AG10803 (cell line): ENCODE results near the gene ASIC4.

ENCODE experiments used
- DNase-seq: peaks from one replicate; pipeline ENCODE4 v3.0.0; 2010; ENCODE audit warnings: low read depth
- H3K4me3 ChIP-seq: 2 replicates; pipeline ENCODE4 v1.5.1; 2011; ENCODE audit warnings: mild to moderate bottlenecking, low read length, control low read depth
- CTCF ChIP-seq: conservative IDR thresholded peaks from 2 replicates; pipeline ENCODE4 v1.5.1; 2011; ENCODE audit warnings: mild to moderate bottlenecking, low read length, control low read depth, inconsistent platforms

Gene ASIC4

GRCh38 chr2:219543596-219544358, 29.5 kb downstream of the ASIC4 start, which contains the start of the genes CHPF and TMEM198:
TSS of gene CHPF (minus strand) at chr2:219543809. CDS start at chr2:219543538, 271 bp downstream.
TSS of gene TMEM198 (plus strand) at chr2:219544028. CDS start at chr2:219544728, 700 bp downstream.
- peak; percentile 98 for DNase-seq
- H3K4me3 ChIP-seq, result peak within 1 kb of the TSS; percentile 71
- no peak for TF ChIP-seq CTCF

GRCh38 chr2:219544567-219544966, 30.3 kb downstream of the ASIC4 start:
- peak overlapping the region; percentile 71 for H3K4me3 ChIP-seq
- no peak for DNase-seq
- no peak for TF ChIP-seq CTCF

- TF ChIP-seq CTCF, result no peak
- H3K4me3 ChIP-seq, result no peak overlapping the region
- no peak for DNase-seq
These were observed 31.1 kb downstream of the ASIC4 start for GRCh38 chr2:219545295-219545942.

GRCh38 chr2:219545943-219546352, 31.7 kb downstream of the ASIC4 start:
- no peak for TF ChIP-seq CTCF
- no peak for DNase-seq
- no peak overlapping the region for H3K4me3 ChIP-seq

- no peak overlapping the region for H3K4me3 ChIP-seq
- no peak for TF ChIP-seq CTCF
- DNase-seq, result no peak
These were observed 33.3 kb downstream of the ASIC4 start for GRCh38 chr2:219547621-219548020.

- no peak for TF ChIP-seq CTCF
- H3K4me3 ChIP-seq, result no peak overlapping the region
- DNase-seq, result no peak
These were observed 34.7 kb downstream of the ASIC4 start for GRCh38 chr2:219548990-219549389.

- H3K4me3 ChIP-seq, result no peak overlapping the region
- DNase-seq, result no peak
- no peak for TF ChIP-seq CTCF
These were observed 35.3 kb downstream of the ASIC4 start for GRCh38 chr2:219549619-219550018.
